HG02763 (cell line): ENCODE data around the gene MRM2.

Experiments used
- ATAC-seq: cut with Tn5 transposase; IDR thresholded peaks from one replicate; pipeline ENCODE4 v1.9.1; 2021; ENCODE audit warnings: mild to moderate bottlenecking, moderate library complexity; ENCODE audit not compliant: unreplicated experiment

MRM2 gene

DNA sequence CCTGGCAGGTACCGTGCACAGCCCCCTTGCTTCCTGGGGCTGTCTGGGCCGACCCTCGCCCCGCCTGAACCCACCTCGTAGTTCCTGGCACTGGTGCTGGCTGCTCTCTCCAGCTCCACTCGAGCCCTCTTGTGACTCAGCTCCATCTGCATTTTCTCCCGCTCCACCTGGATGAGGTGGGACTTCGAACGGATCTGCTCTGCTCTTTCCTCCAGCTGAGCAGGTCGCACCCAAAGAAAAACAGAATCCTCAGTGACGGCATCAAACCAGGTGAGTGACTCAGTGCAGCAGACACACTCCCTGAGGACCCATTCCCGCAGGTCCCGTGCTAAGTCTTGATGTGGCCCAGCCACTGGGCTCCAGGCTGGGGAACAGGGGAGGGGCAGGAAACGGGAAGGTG lies 16.7 kb downstream of the MRM2 start:
- ATAC-seq = no peak

DNA sequence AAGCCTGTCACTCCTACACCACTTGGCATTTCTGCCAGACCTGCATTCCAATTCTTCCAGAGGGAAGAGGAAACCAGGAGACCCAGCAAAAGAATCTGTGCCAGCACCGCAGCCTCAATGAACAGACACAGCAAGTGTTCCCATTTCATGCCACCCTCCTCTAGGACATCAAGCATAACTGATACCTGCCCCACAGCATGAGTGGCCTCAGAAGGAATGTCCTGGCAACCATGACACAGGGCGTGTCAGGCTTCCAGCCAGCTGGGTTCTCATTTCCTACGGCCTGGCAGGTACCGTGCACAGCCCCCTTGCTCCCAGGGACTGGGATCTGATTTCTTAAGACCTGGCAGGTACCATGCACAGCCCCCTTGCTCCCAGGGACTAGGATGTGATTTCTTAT lies 17.1 kb downstream of the MRM2 start:
- ATAC-seq = no peak

DNA sequence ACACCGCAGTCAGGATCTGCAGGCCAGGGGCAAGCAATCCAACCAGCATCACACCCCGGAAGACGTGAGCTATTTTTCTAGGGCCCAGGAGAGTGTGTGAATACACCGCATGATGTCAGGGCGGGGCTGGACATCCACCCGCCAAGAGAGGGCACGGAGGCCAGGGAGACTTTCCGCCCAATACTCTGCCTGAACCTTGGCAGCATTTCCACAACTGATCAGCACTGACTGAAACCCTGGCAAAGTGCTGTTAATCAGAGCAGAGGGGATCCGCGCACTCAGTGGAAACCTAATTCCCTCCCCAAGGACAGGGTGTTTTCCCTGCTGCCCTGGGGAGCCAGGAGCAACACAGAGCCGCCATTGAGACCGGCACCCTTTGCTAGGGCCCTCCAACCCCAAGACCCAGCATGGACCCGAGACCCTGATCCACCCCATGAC lies 17.5 kb downstream of the MRM2 start:
- ATAC-seq = no peak

DNA sequence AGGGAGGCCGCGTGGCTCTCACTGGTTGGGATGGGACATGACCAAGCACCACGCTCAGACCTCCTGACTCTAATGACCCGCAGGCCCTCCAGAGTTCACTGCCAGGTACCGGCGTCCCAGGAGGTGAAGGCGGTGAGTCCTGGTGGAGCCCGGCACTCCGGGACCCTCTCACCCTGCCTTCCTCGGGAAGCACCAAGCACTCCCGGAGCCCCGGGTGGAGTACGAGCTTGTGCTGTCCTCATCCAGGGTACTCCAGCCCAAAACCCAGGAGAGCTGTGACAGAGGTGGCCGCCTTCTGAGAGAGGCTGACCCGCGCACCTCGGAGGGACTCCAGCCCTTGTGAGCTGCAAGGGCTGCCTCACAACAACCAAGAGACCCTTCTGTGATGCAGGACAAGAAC lies 18.7 kb downstream of the MRM2 start:
- no peak for ATAC-seq

DNA sequence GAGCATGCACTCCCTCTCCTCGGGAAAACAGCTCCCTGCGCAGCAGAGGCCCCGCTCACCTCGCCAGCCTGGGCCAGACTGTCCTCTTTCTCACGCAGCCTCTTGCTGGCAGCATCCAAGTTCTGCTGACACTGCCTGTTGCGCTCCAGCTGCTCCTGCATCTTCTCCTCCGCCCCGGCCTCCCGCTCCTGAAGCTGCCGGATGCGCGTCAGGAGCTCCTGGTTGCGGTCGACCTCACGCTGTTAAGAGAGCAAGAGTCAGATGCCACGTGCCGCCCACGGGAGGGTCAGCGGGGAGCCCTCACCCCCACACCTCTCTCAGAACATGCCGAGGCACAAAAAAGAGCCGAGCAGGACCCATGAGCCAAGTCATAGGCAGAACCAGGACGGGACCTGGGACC lies 19.5 kb downstream of the MRM2 start:
- ATAC-seq = no peak

DNA sequence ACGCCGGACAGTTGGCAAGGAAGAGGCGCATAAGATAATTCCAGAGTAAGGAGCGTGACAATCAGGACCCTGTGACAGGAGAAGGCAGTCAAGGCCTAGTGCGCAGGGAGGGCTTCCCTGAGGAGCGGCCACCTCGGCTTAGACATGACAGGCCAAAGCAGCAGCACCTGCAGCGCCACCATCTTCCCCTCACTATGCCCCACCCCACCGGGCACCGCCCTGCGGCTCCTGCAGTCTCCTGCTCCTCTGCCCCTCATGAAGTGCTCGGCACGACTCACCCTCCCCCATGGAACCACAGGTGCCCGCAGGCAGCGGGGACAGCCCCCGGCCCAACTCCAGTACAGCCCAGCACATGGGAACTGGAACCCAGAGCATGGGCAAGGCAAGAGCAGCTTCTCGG lies 21.1 kb downstream of the MRM2 start:
- ATAC-seq = no peak

DNA sequence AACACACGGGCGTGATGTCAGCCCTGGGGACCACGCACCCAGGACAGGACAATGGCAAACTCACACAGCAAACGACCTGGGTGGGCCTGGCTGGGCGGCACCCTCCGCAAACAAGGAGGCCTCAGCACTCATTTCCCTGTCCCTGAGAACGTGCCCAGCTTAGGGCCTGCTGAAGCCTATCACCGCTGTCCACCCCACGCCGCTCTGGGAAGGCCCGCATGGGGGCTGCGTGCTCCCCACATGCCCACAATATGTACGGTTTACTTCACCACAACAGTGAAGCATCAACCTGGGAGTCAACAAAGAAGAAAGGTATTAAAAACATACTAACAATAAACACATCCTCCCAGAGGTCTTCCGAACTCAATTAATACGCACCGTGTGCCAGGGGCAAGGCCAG lies 21.5 kb downstream of the MRM2 start:
- no peak for ATAC-seq

DNA sequence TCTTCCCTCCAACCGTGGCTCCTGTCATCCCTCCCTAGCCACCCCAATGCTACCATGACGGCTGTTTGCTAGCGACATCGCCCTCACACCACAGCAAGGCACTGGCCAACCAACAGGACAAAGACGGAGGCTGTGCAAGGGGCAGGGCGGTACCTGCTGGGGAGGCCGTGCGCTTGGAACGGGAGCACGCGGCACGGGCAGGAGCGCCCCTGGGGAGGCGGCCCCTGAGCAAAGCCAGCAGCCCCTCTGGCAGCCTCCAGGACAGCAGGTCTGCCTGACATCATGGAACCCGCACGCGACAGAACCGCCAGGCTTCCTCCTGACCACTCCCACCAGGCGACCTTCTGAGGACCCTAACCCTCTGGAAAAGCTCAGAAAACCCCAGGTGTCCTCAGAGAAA lies 22.0 kb downstream of the MRM2 start:
- ATAC-seq = no peak

DNA sequence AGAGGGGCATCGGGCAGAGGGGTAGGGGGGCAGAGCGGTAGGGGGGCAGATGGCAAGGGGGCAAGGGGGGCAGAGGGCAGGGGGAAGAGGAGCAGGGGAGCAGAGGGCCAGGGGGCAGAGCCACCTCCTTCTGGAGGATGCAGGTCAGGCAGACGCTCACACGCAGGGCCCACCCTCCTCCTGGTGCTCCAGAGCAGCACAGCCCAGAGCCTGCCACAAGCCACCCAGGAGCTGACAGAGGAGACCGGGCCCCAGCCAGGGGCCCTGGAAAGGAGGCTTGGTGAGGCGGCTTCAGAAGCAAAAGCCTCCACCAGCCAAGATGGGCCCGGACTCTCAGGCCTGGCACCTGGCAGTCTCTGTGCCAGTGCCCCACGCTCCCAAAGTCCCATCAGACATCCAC lies 22.4 kb downstream of the MRM2 start:
- ATAC-seq = no peak

- ATAC-seq = no peak
Observed at GRCh38 chr7:2219136-2219535, 22.9 kb downstream of the MRM2 start.

DNA sequence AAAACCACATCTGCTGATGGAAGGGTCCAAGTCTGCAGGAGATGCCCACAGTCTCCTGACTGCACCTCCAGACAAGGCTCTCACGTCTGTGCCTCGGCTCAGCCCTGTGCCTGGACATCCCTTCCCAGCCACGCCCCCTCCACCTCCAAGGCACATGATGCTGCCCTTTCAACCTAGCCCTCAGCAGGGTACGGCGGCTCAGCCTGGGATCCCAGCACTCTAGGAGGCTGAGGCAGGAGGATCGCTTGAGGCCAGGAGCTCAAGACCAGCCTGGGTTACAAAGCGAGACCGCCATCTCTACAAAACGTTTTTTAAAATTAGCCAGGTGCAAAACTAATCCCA lies 23.6 kb downstream of the MRM2 start:
- ATAC-seq = no peak

DNA sequence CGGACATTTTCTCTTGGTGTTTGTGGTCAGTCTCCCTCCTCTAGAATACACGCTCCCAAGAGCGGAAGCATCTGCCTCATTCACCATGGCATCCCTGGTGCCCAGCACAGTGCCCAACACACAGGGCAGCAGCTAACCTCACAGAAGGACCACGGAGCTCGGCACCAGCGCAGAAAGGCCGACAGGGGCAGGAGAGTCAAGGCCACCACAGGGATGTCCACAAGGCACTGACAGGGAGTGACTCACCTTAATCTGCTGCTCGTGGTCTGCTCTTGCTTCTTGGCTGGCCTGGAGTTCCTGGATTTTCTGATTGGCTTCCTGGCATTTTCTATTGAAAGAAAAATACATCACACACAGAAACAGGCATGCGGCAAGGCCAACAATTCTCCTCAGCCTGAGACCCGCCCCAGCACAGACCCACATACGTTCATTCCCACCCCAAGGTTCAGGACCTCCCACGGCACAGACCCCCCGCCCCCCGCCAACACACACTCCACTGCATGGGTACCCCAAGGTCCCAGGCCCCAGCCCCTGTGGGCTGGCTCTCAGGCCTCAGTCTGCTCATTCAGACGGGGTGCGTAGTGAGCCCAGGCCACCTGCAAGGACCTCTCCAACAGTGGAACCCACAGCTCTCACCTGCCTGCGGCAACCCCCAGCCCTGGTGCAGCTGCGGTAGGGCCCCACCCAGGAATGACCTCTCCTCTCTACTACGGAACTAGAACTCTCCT lies 24.1 kb downstream of the MRM2 start:
- ATAC-seq = no peak

DNA sequence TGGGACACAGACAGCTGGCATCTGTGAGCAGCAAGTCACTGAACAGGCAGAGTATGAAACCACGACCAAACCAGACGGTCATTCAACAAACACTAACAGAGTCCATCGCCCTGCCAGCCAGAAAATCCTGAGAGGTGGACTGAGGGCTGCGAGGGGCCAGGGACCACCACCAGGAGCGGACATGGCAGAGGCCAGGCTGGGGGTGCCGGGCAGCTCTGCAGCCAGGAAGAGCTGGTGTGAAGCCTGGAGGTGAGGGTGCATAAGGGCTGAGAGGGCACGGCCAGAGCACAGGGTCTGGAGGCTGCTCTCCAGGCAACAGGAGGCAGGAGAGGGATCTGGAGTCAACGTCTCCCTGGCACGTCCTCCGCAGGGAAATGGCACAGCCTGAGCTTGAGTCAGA lies 24.8 kb downstream of the MRM2 start:
- no peak for ATAC-seq

DNA sequence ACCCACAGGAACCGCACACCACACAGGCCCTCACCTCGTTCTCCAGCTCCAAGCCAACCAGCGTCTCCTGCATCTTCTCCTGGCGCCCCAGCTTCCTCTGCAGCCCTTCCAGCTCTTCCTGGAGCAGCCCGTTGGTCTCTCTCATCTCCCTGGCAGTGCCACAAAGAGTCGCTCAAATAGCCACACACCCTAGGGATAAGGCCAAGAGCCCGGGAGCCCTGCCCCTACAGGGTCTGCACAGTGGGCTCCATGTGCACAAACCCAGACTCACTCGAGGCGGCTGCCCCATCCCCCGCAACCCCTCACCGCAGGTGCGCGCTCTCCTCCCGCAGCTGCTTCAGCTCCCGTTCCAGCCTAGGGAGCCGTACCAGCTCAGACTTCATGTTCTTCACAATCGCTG lies 26.2 kb downstream of the MRM2 start:
- no peak for ATAC-seq

GRCh38 chr7:2214636-2215035 lies 27.4 kb downstream of the MRM2 start:
- ATAC-seq = no peak

DNA sequence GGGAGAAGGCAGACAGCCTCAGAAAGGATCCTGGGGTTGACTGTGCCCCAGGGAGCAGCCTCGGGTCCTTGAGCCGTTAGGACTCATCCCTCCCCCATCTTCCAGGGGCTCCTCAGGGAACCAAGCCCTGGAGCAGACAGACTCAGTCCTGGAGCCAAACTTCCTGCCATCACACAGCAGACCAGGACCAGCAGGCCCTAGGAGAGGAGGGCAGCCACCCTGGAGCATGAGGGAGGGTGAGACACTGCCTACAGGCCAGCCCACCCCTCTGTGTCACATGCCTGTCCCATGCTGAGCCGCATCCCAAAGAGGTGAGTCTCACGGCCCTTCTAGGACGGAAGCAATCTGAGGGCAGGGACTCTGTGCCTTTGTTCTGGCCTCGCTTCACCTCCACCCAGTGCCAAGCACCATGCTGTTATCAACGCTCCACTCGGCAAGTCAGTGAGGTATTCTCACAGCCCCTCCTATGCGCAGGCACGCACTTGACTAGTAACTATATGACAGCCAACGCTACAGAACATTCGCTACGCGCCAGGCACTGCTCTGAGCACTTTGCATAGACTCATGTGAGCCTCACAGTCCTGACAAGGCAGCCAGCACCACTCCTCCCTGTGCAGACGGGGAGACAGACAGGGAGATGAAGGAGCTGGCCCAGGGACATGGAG lies 28.3 kb downstream of the MRM2 start:
- ATAC-seq = no peak

DNA sequence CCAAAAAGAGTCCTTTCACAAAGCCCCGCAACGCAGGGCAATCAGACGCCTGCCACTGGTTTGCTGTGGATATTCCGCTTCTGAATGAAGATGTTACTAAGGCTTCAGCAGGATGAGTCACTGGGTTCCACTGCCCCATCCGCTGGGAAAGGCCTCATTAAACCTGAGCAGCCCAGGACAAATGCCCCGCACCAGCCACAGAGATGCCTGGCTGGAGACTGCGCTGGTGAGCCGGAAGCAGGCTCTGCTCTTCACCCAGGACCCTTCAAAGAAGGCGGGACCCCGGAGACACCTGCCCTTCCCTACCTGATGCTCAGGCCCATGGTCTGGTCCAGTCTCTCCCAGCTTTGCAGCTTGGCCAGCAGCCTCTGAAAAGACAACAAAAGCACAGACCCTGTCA lies 29.1 kb downstream of the MRM2 start:
- no peak for ATAC-seq

DNA sequence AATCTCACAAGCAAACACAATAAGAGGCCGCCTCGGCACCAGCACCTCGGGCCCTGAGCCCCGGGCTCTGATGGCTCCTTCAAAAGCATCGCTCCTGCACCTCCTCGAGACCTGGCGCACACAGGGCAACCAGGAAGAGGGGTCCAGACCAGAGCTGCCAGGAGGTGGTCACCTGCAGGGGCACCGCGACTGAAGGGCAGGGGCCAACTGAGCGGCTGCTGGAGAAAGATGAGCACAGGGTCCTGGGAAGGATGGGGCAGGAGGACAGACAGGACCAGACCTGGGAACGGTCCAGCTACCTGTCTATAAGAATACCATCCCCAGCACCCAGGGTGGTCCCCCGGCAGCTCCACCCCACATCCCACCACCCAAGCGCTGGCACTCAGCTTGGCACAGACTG lies 30.1 kb downstream of the MRM2 start:
- no peak for ATAC-seq

- ATAC-seq = no peak
Observed at GRCh38 chr7:2211259-2211880, 30.6 kb downstream of the MRM2 start.

DNA sequence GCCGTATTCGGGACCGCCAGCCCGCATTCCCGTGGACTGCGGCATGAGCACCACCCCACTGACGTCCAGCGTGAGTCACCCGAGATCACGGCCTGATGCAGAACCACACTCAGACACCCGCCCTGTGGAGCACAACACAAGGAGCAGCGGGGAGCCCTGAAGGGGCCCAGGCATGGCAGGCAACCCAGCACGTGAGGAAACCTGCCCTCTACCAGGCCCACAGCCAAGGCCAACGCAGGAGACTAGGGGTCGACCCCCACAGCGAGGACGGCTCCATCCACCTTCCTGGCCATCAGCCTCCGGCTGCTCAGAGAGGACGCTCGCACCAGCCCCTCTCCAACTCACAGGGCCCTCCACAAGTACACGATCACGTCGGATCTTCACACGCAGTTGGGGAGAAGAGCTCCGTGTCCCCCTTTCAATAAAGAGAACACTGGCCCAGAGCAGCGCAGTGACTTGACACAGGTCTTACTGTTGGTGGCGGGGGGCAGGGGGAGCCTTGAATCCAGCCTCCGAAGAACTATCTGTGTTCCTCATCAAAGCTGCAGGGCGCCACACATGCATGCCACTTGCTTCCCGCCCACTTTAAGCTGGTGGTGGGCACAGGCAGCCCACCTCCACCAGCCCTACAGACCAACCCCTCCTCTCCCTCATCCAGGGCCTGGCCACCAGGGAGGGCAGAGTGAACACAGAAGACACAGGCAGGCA lies 31.3 kb downstream of the MRM2 start:
- no peak for ATAC-seq

- ATAC-seq = peak; percentile 3
Observed at GRCh38 chr7:2209961-2210323, 32.1 kb downstream of the MRM2 start.
